Duodenal mucosa (tissue), 2 donors: ENCODE measurements around the gene FSD1.
A peak's percentile ranks its signal among the peaks of the same experiment; 100 is the strongest.

Source experiments
- H3K27ac ChIP-seq: one replicate; pipeline ENCODE4 v1.7.0; 2013; ENCODE audit warnings: low read depth, low read length
- H3K27me3 ChIP-seq, 2 donors: one replicate each; pipeline ENCODE4 v1.7.0; 2013; ENCODE audit warnings: low read length in 2 of 2, control low read depth in 1 of 2; ENCODE audit not compliant: insufficient read depth in 2 of 2, control insufficient read depth in 1 of 2
- H3K36me3 ChIP-seq, 2 donors: one replicate each; pipeline ENCODE4 v1.7.0; 2013; ENCODE audit warnings: low read length in 2 of 2, control low read depth in 1 of 2; ENCODE audit not compliant: insufficient read depth in 2 of 2, control insufficient read depth in 1 of 2
- H3K4me1 ChIP-seq, 2 donors: one replicate each; pipeline ENCODE4 v1.7.0; 2013; ENCODE audit warnings: low read length in 2 of 2, control low read depth in 1 of 2; ENCODE audit not compliant: insufficient read depth in 2 of 2, control insufficient read depth in 1 of 2
- H3K4me3 ChIP-seq, 2 donors: one replicate each; pipeline ENCODE4 v1.7.0; 2013; ENCODE audit warnings: low read length in 2 of 2, low read depth in 1 of 2
- H3K9ac ChIP-seq, 2 donors: one replicate each; pipeline ENCODE4 v1.7.0; 2013; ENCODE audit warnings: low read length in 2 of 2, low read depth in 1 of 2
- H3K9me3 ChIP-seq, 2 donors: one replicate each; pipeline ENCODE4 v1.7.0; 2013; ENCODE audit warnings: low read length in 2 of 2, control low read depth in 1 of 2; ENCODE audit not compliant: control insufficient read depth in 1 of 2

The FSD1 gene

DNA sequence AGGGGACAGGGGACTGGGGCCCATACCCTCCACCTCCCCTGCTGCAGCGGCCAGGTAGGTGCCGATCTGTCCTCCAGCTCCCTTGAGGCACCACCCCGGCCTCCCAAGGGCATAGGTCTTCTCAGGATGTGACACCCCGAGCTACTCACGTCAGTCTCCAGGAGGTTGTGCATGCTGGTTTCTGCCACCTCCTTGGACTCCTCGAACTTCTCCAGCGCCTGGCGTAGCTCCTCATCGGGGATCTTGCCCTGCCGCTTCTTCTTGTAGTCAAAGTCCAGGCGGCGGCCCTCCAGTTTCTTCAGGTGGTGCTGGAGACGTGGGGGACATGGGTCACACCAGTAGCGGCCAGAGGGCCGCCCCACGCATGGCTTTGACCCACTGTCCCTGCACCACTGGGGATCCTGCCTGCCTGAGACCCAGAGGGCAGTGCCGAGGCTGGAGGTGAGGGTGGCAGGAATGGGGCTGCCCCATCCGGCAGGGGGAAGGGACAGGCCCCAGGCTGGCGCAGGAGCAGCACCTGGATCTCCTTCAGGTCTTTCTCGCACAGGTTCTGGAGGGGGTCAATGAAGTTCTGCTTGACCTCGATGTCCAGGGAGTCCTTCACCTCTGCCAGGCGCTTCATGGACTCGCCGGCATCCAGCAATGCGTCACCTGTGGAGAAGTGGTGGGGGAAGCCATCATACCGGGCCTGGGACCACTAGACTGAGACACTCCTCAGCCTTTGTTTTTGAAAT is 59.3 kb downstream of the FSD1 start:
- Histone ChIP-seq H3K27ac (no peak overlapping the region), H3K9me3 (no peaks in the 10 kb centered on the region), H3K4me1 (peaks cover 5 to 12% of the 10 kb centered on the region in 2 donors), H3K9ac (no peak overlapping the region), H3K4me3 (no peak overlapping the region), H3K36me3 (peaks cover 46 to 83% of the 10 kb centered on the region in 2 donors), H3K27me3 (no peaks in the 10 kb centered on the region)

GRCh38 chr19:4365341-4365740 is 60.9 kb downstream of the FSD1 start:
- H3K27me3 ChIP-seq: no peaks in the 10 kb centered on the region
- H3K36me3 ChIP-seq: peaks cover 38 to 67% of the 10 kb centered on the region in 2 donors
- H3K9ac ChIP-seq: no peak overlapping the region
- H3K9me3 ChIP-seq: no peaks in the 10 kb centered on the region
- H3K4me3 ChIP-seq: no peak overlapping the region
- no peak overlapping the region for H3K27ac ChIP-seq
- H3K4me1 ChIP-seq: peaks cover 21 to 26% of the 10 kb centered on the region in 2 donors

GRCh38 chr19:4365791-4366665 is 61.6 kb downstream of the FSD1 start:
- Histone ChIP-seq H3K9me3 (no peaks in the 10 kb centered on the region), H3K27me3 (no peaks in the 10 kb centered on the region), H3K4me3 (no peak overlapping the region), H3K9ac (no peak overlapping the region), H3K27ac (no peak overlapping the region), H3K36me3 (peaks cover 37 to 61% of the 10 kb centered on the region in 2 donors), H3K4me1 (peaks cover 27 to 33% of the 10 kb centered on the region in 2 donors)

DNA sequence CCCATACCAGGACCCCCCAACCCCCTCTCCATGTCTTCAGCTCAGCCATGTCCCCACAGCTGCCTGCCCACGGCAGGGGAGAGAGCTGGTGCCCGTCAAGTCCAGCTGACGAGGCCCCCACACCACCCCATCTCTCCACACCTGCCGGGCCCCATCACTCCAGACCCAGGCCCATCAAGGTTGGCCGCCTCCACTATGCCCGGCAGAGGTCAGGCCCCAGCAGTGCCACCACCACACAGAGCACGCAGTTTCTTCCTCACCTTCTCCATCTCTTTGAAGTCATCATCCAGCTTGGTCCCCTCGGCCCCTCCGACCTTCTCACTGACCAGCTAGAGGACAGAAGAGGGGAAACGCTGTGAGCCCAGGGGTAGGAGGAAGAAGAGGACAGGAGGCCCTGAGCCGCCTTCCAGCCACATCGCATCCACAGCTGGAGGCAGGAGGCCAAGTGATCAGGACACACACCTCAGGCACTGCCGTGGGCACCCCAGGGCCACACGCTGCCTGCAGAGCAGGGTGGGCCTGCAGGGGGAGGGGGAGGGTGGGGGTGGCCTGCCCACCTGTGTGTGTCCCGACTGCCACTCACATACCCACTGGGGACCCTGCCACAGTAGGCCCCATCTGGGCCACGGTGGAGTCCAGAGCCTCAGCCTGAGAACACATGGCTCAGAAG is 62.4 kb downstream of the FSD1 start:
- H3K4me3 ChIP-seq: no peak overlapping the region
- peaks cover 33 to 35% of the 10 kb centered on the region in 2 donors for H3K4me1 ChIP-seq
- H3K9me3 ChIP-seq: no peaks in the 10 kb centered on the region
- peaks cover 36 to 62% of the 10 kb centered on the region in 2 donors for H3K36me3 ChIP-seq
- H3K27ac ChIP-seq: no peak overlapping the region
- no peaks in the 10 kb centered on the region for H3K27me3 ChIP-seq
- no peak overlapping the region for H3K9ac ChIP-seq

DNA sequence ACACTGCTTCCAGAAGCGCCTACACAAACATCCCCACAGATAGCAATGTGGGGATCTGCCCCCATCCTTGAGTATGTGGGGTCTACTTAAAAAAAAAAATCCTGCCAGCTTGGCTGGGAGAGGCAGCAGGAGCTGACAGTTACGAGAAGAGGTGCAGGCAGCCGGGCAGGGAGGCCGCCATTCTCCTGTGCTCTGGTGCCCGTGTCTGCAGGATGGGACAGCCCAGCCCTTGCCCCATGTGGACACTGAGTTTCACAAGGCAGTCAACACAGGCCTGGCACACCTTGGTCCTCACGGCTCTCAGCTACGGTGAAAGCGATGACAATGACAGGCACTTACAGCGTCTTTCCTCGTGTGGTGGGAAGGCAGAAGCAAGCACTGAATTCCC is 62.9 kb downstream of the FSD1 start:
- H3K27ac ChIP-seq: no peak overlapping the region
- no peaks in the 10 kb centered on the region for H3K9me3 ChIP-seq
- H3K9ac ChIP-seq: no peak overlapping the region
- no peaks in the 10 kb centered on the region for H3K27me3 ChIP-seq
- H3K36me3 ChIP-seq: peaks cover 31 to 62% of the 10 kb centered on the region in 2 donors
- H3K4me3 ChIP-seq: no peak overlapping the region
- H3K4me1 ChIP-seq: peaks cover 33 to 35% of the 10 kb centered on the region in 2 donors

GRCh38 chr19:4367781-4368127 is 63.4 kb downstream of the FSD1 start:
- H3K4me3 ChIP-seq: no peak overlapping the region
- no peaks in the 10 kb centered on the region for H3K27me3 ChIP-seq
- H3K9me3 ChIP-seq: no peaks in the 10 kb centered on the region
- H3K36me3 ChIP-seq: peaks cover 27 to 62% of the 10 kb centered on the region in 2 donors
- no peak overlapping the region for H3K27ac ChIP-seq
- H3K4me1 ChIP-seq: peaks cover 35 to 39% of the 10 kb centered on the region in 2 donors
- no peak overlapping the region for H3K9ac ChIP-seq

DNA sequence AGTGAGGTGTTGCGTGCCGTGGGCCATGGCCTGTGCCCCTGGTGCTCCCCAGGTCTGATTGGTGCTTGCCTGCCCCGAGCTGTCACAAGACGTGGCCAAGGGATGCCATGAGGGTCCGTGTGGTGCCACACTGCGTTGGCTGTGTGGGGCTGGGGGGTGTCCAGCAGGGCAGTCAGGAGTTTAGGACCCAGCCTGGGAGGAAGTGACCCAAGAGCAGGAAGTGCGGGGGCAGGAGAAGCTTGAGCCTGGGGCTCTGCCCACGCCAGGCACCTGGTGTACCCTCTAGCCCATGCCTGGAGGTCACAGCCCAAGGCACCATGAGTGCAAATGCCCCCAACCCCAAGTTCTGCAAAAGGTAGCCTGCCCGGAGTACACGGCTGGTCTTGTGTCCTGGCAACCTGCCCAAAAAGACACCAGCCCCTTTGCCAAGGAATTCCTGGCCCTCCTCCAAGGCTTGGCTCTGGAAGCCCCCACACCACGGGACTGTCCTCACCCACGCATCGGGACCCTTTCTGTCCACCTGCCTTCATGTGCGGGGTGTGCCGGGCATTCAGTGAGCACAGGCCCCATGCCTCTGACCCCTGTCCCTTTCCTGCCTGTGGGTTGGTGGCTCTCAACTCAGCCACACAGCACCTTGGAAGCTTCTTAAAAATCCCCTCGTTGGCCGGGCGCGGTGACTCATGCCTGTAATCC is 63.9 kb downstream of the FSD1 start:
- Histone ChIP-seq H3K27me3 (no peaks in the 10 kb centered on the region), H3K27ac (no peak overlapping the region), H3K9ac (no peak overlapping the region), H3K36me3 (peaks cover 22 to 57% of the 10 kb centered on the region in 2 donors), H3K4me3 (no peak overlapping the region), H3K4me1 (peaks cover 40 to 43% of the 10 kb centered on the region in 2 donors), H3K9me3 (no peaks in the 10 kb centered on the region)

GRCh38 chr19:4369109-4369887 is 64.9 kb downstream of the FSD1 start:
- Histone ChIP-seq H3K9ac (peak overlapping the region; percentile 56 to 66), H3K4me3 (peak overlapping the region; percentile 58 to 61), H3K4me1 (peaks cover 49 to 53% of the 10 kb centered on the region in 2 donors), H3K36me3 (peaks cover 12 to 47% of the 10 kb centered on the region in 2 donors), H3K27ac (peak overlapping the region; percentile 54), H3K9me3 (no peaks in the 10 kb centered on the region), H3K27me3 (no peaks in the 10 kb centered on the region)

DNA sequence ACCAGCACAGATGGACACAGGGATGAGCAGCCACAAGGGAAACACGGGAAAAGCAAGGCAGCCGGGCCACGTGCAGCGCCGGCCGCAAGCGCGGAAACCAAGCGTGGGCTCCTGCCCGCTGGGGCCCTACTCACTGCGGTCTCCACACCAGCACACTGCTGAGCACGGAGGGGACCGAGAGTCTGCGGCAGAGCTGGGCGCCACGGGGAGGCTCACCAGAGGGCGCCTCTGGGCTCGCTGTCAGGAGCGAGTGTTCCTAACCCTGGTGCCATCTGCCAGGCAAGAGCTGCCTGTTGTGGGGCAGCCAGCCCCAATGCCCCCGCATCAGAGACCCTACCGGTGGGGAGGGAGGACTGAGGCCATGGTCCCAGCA is 65.5 kb downstream of the FSD1 start:
- Histone ChIP-seq H3K9me3 (no peaks in the 10 kb centered on the region), H3K36me3 (peaks cover 12 to 46% of the 10 kb centered on the region in 2 donors), H3K9ac (peak overlapping the region; percentile 56 to 66), H3K4me3 (peak overlapping the region; percentile 58 to 61), H3K27me3 (no peaks in the 10 kb centered on the region), H3K27ac (peak overlapping the region; percentile 54), H3K4me1 (peaks cover 54 to 59% of the 10 kb centered on the region in 2 donors)
